NCI-H82 treated with DMSO at 0.1 percent for 48 hours (cell line): Measurements from ENCODE around the gene GFER.
A peak's percentile ranks its signal among the peaks of the same experiment; 100 is the strongest.
"Not testable (repeated sequence)": the region's sequence is repeated elsewhere in the genome, so short reads cannot be mapped to it uniquely, and the experiment has no call there.

Experiments used
- DNase-seq: peaks from one replicate; lab custom pipeline; 2025; ENCODE audit not compliant: unreplicated experiment; lab: John Stamatoyannopoulos, UW

The GFER gene

GRCh38 chr16:1983544-1984346, at the start of gene GFER:
TSS of gene GFER (plus strand) at chr16:1984193. CDS start at chr16:1984219, 26 bp downstream.
- DNase-seq: peak; percentile 64

- no peak for DNase-seq
Observed at GRCh38 chr16:1936945-1937479, 47.0 kb upstream of the GFER start.

- no peak for DNase-seq
Observed at GRCh38 chr16:1938316-1938715, 45.7 kb upstream of the GFER start.

- DNase-seq: no peak
Observed at GRCh38 chr16:1938910-1939309, 45.1 kb upstream of the GFER start.

GRCh38 chr16:1939833-1940232, 44.2 kb upstream of the GFER start:
- DNase-seq: not testable (repeated sequence)

GRCh38 chr16:1940273-1941161, 43.5 kb upstream of the GFER start:
- no peak for DNase-seq

GRCh38 chr16:1941162-1942046, 42.6 kb upstream of the GFER start:
- no peak for DNase-seq

GRCh38 chr16:1942047-1942809, 41.8 kb upstream of the GFER start:
- DNase-seq: no peak

- DNase-seq: peak; percentile 99
Observed at GRCh38 chr16:1942810-1943726, 40.9 kb upstream of the GFER start, which contains the start of gene MSRB1. TSS of gene MSRB1 (minus strand) at chr16:1943199. CDS start at chr16:1943156, 43 bp downstream.

- no peak for DNase-seq
Observed at GRCh38 chr16:1944612-1945199, 39.3 kb upstream of the GFER start.

GRCh38 chr16:1945559-1946391, 38.2 kb upstream of the GFER start:
- no peak for DNase-seq

GRCh38 chr16:1946495-1947368, 37.3 kb upstream of the GFER start:
- DNase-seq: no peak

- DNase-seq: no peak
Observed at GRCh38 chr16:1947369-1947670, 36.7 kb upstream of the GFER start.

- DNase-seq: no peak
Observed at GRCh38 chr16:1949507-1949906, 34.5 kb upstream of the GFER start.

- DNase-seq: no peak
Observed at GRCh38 chr16:1950047-1950446, 33.9 kb upstream of the GFER start.

- DNase-seq: no peak
Observed at GRCh38 chr16:1950559-1950958, 33.4 kb upstream of the GFER start.

- no peak for DNase-seq
Observed at GRCh38 chr16:1953734-1954133, 30.3 kb upstream of the GFER start.
